ENCODE data around the gene PDZD2.

DNA sequence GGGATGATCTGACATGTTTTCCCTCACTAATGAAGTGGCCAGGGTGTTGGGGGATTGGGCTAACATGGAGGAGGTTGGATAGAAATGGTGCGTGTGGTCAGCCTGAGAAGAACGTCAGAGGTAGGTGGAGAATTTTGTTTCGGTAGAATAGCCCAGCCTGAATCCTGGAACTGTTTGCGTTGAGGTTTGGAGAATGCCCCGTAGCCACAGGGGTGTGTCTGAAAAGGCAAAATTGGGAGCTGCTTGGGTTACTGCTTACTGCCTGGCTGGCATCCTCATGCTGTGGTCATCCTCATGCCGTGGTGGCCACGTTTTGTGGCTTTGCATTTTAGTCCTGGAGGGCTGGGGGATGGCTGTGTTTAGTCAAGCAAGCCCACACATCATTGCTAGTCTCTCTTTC is 298.3 kb downstream of the PDZD2 start:
- TF ChIP-seq, protein P1, sequence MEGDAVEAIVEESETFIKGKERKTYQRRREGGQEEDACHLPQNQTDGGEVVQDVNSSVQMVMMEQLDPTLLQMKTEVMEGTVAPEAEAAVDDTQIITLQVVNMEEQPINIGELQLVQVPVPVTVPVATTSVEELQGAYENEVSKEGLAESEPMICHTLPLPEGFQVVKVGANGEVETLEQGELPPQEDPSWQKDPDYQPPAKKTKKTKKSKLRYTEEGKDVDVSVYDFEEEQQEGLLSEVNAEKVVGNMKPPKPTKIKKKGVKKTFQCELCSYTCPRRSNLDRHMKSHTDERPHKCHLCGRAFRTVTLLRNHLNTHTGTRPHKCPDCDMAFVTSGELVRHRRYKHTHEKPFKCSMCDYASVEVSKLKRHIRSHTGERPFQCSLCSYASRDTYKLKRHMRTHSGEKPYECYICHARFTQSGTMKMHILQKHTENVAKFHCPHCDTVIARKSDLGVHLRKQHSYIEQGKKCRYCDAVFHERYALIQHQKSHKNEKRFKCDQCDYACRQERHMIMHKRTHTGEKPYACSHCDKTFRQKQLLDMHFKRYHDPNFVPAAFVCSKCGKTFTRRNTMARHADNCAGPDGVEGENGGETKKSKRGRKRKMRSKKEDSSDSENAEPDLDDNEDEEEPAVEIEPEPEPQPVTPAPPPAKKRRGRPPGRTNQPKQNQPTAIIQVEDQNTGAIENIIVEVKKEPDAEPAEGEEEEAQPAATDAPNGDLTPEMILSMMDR (IDR thresholded peaks at IDR 0.05; ENCODE audit: low read length), result no peak
- no peak for TF ChIP-seq EZH2phosphoT487 (IDR thresholded peaks at IDR 0.05; ENCODE audit: low read length)

Measured in MM.1S (cell line).